Measurements from ENCODE around the gene FGFR1OP2.

FGFR1OP2 gene

GRCh38 chr12:27000961-27001360 is 62.7 kb downstream of the FGFR1OP2 start:
- FAIRE-seq (no peak), DNase-seq (ENCODE audit: insufficient read length, low spot score) (no peak)

GRCh38 chr12:27001663-27002062 is 63.4 kb downstream of the FGFR1OP2 start:
- FAIRE-seq (no peak), DNase-seq (ENCODE audit: insufficient read length, low spot score) (no peak)

- FAIRE-seq (no peak), DNase-seq (ENCODE audit: insufficient read length, low spot score) (no peak)
These were observed 63.9 kb downstream of the FGFR1OP2 start for GRCh38 chr12:27002141-27002540.

- DNase-seq (ENCODE audit: insufficient read length, low spot score) (no peak), FAIRE-seq (peak; percentile 18)
These were observed 65.4 kb downstream of the FGFR1OP2 start for GRCh38 chr12:27003421-27004381.

- no peak for FAIRE-seq
- no peak for DNase-seq (ENCODE audit: insufficient read length, low spot score)
These were observed 67.2 kb downstream of the FGFR1OP2 start for GRCh38 chr12:27005495-27005894.

- FAIRE-seq = no peak
- DNase-seq (ENCODE audit: insufficient read length, low spot score) = no peak
These were observed 68.7 kb downstream of the FGFR1OP2 start for GRCh38 chr12:27006797-27007467.

- DNase-seq (ENCODE audit: insufficient read length, low spot score) = no peak
- no peak for FAIRE-seq
These were observed 69.8 kb downstream of the FGFR1OP2 start for GRCh38 chr12:27008081-27008480.

GRCh38 chr12:27009881-27010301 is 71.6 kb downstream of the FGFR1OP2 start:
- DNase-seq (ENCODE audit: insufficient read length, low spot score) = no peak
- no peak for FAIRE-seq

- no peak for FAIRE-seq
- no peak for DNase-seq (ENCODE audit: insufficient read length, low spot score)
These were observed 74.1 kb downstream of the FGFR1OP2 start for GRCh38 chr12:27012239-27012981.

- FAIRE-seq (no peak), DNase-seq (ENCODE audit: insufficient read length, low spot score) (no peak)
These were observed 74.6 kb downstream of the FGFR1OP2 start for GRCh38 chr12:27012982-27013255.

- DNase-seq (ENCODE audit: insufficient read length, low spot score) (no peak), FAIRE-seq (peak; percentile 26)
These were observed 75.4 kb downstream of the FGFR1OP2 start for GRCh38 chr12:27013611-27014084.

GRCh38 chr12:27014085-27014858 is 76.0 kb downstream of the FGFR1OP2 start, which contains the start of gene TM7SF3:
TM7SF3 (minus strand) TSS chr12:27014384; CDS start chr12:27014168, 216 bp downstream.
- FAIRE-seq (no peak), DNase-seq (ENCODE audit: insufficient read length, low spot score) (peak; percentile 79)

GRCh38 chr12:27014859-27015729 is 76.8 kb downstream of the FGFR1OP2 start:
- peak; percentile 93 for FAIRE-seq
- DNase-seq (ENCODE audit: insufficient read length, low spot score) = no peak

- DNase-seq (ENCODE audit: insufficient read length, low spot score) (no peak), FAIRE-seq (peak; percentile 84)
These were observed 77.4 kb downstream of the FGFR1OP2 start for GRCh38 chr12:27015730-27016076.
